ENCODE data around the gene TMEM178B.

The TMEM178B gene

GRCh38 chr7:141484907-141485306 is 411.0 kb downstream of the TMEM178B start:
- TF ChIP-seq CTCF (IDR thresholded peaks at IDR 0.05; ENCODE audit: low read depth, low read length, missing control alignments), result no peak
- no peak for DNase-seq (ENCODE audit: extremely low read depth, low read depth)
- no peak overlapping the region for H3K4me3 ChIP-seq (replicated peaks; ENCODE audit: low read depth, low read length)

GRCh38 chr7:141486959-141487358 is 413.1 kb downstream of the TMEM178B start:
- DNase-seq (ENCODE audit: extremely low read depth, low read depth), result no peak
- H3K4me3 ChIP-seq (replicated peaks; ENCODE audit: low read depth, low read length), result no peak overlapping the region
- no peak for TF ChIP-seq CTCF (IDR thresholded peaks at IDR 0.05; ENCODE audit: low read depth, low read length, missing control alignments)

- no peak for TF ChIP-seq CTCF (IDR thresholded peaks at IDR 0.05; ENCODE audit: low read depth, low read length, missing control alignments)
- no peak for DNase-seq (ENCODE audit: extremely low read depth, low read depth)
- H3K4me3 ChIP-seq (replicated peaks; ENCODE audit: low read depth, low read length), result no peak overlapping the region
These were observed 416.6 kb downstream of the TMEM178B start for GRCh38 chr7:141490474-141490873.

GRCh38 chr7:141495057-141495456 is 421.2 kb downstream of the TMEM178B start:
- TF ChIP-seq CTCF (IDR thresholded peaks at IDR 0.05; ENCODE audit: low read depth, low read length, missing control alignments), result no peak
- H3K4me3 ChIP-seq (replicated peaks; ENCODE audit: low read depth, low read length), result no peak overlapping the region
- no peak for DNase-seq (ENCODE audit: extremely low read depth, low read depth)

GRCh38 chr7:141497391-141497790 is 423.5 kb downstream of the TMEM178B start:
- no peak for DNase-seq (ENCODE audit: extremely low read depth, low read depth)
- no peak for TF ChIP-seq CTCF (IDR thresholded peaks at IDR 0.05; ENCODE audit: low read depth, low read length, missing control alignments)
- H3K4me3 ChIP-seq (replicated peaks; ENCODE audit: low read depth, low read length), result no peak overlapping the region

GRCh38 chr7:141500608-141501007 is 426.7 kb downstream of the TMEM178B start:
- H3K4me3 ChIP-seq (replicated peaks; ENCODE audit: low read depth, low read length), result no peak overlapping the region
- TF ChIP-seq CTCF (IDR thresholded peaks at IDR 0.05; ENCODE audit: low read depth, low read length, missing control alignments), result no peak
- no peak for DNase-seq (ENCODE audit: extremely low read depth, low read depth)

- TF ChIP-seq CTCF (IDR thresholded peaks at IDR 0.05; ENCODE audit: low read depth, low read length, missing control alignments), result no peak
- H3K4me3 ChIP-seq (replicated peaks; ENCODE audit: low read depth, low read length), result no peak overlapping the region
- DNase-seq (ENCODE audit: extremely low read depth, low read depth), result no peak
These were observed 427.6 kb downstream of the TMEM178B start for GRCh38 chr7:141501451-141501850.

All from HFF-Myc (cell line).